GM19351 (cell line): ENCODE data around the gene EPB41L4A.
"Not testable (repeated sequence)": the region's sequence is repeated elsewhere in the genome, so short reads cannot be mapped to it uniquely, and the experiment has no call there.

Experiments
- ATAC-seq: cut with Tn5 transposase; IDR thresholded peaks from one replicate; pipeline ENCODE4 v1.9.1; 2021; ENCODE audit warnings: mild to moderate bottlenecking, moderate library complexity; ENCODE audit not compliant: unreplicated experiment

The EPB41L4A gene

GRCh38 chr5:112403069-112403468, 16.0 kb downstream of the EPB41L4A start:
- ATAC-seq: no peak

GRCh38 chr5:112401924-112402323, 17.2 kb downstream of the EPB41L4A start:
- ATAC-seq: no peak

- no peak for ATAC-seq
Observed at GRCh38 chr5:112397690-112398089, 21.4 kb downstream of the EPB41L4A start.

- ATAC-seq: no peak
Observed at GRCh38 chr5:112396430-112396829, 22.6 kb downstream of the EPB41L4A start.

- not testable (repeated sequence) for ATAC-seq
Observed at GRCh38 chr5:112395299-112395698, 23.8 kb downstream of the EPB41L4A start.

GRCh38 chr5:112390327-112390726, 28.8 kb downstream of the EPB41L4A start:
- ATAC-seq: no peak

GRCh38 chr5:112388739-112389138, 30.3 kb downstream of the EPB41L4A start:
- ATAC-seq: no peak

- no peak for ATAC-seq
Observed at GRCh38 chr5:112388074-112388473, 31.0 kb downstream of the EPB41L4A start.

- no peak for ATAC-seq
Observed at GRCh38 chr5:112386766-112387165, 32.3 kb downstream of the EPB41L4A start.

GRCh38 chr5:112385969-112386368, 33.1 kb downstream of the EPB41L4A start:
- ATAC-seq: no peak

GRCh38 chr5:112385566-112385965, 33.5 kb downstream of the EPB41L4A start:
- ATAC-seq: no peak

- ATAC-seq: no peak
Observed at GRCh38 chr5:112384523-112384922, 34.6 kb downstream of the EPB41L4A start.

GRCh38 chr5:112382886-112383285, 36.2 kb downstream of the EPB41L4A start:
- no peak for ATAC-seq

- no peak for ATAC-seq
Observed at GRCh38 chr5:112381521-112381920, 37.6 kb downstream of the EPB41L4A start.

GRCh38 chr5:112379542-112380325, 39.3 kb downstream of the EPB41L4A start:
- no peak for ATAC-seq

GRCh38 chr5:112374818-112375217, 44.3 kb downstream of the EPB41L4A start:
- ATAC-seq: no peak

- no peak for ATAC-seq
Observed at GRCh38 chr5:112374356-112374755, 44.7 kb downstream of the EPB41L4A start.

- ATAC-seq: no peak
Observed at GRCh38 chr5:112373885-112374284, 45.2 kb downstream of the EPB41L4A start.

GRCh38 chr5:112372543-112372942, 46.5 kb downstream of the EPB41L4A start:
- peak; percentile 50 for ATAC-seq

- ATAC-seq: no peak
Observed at GRCh38 chr5:112371067-112371466, 48.0 kb downstream of the EPB41L4A start.

GRCh38 chr5:112367400-112367799, 51.7 kb downstream of the EPB41L4A start:
- ATAC-seq: no peak

- peak; percentile 87 for ATAC-seq
Observed at GRCh38 chr5:112366987-112367386, 52.1 kb downstream of the EPB41L4A start.

GRCh38 chr5:112360740-112361139, 58.3 kb downstream of the EPB41L4A start:
- not testable (repeated sequence) for ATAC-seq
